ENCODE data around the gene NUP93.

The NUP93 gene

DNA sequence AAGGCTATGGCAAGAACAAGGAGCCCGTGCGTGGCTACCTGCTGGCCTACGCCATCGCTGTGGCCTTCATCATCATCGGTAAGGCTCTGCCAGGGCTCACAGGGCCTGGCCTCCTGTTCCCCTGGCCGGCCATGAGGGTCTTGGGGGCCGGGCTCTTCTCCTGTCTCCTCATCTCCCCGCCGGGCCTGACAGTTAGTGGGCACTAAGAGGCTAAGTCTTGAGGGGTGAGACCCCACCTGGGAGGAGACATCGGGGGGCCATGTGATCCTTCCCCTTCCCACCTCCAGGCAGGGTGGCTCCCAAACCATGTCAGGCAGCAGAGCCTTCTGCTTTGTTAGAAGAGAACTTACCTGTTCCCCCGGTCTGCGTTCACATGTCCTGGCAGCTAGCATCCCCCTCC, 150.2 kb downstream of the NUP93 start:
- Histone ChIP-seq H3K9ac (ENCODE audit: low read length) (no peak overlapping the region), H3F3A (ENCODE audit: insufficient read depth, low read length) (no peaks in the 10 kb centered on the region), H3K27me3 (replicated peaks; ENCODE audit: insufficient read depth, low read length) (no peaks in the 10 kb centered on the region), H3K27ac (ENCODE audit: low read length) (no peak overlapping the region), H2AFZ (ENCODE audit: low read length) (no peak overlapping the region), H3K4me3 (ENCODE audit: low read length) (no peak overlapping the region), H3K4me2 (ENCODE audit: low read depth, low read length) (no peak overlapping the region), H3K9me3 (replicated peaks; ENCODE audit: insufficient read depth, low read length) (no peaks in the 10 kb centered on the region), H3K9me2 (replicated peaks; ENCODE audit: insufficient read depth, low read length) (no peaks in the 10 kb centered on the region), H3K79me2 (ENCODE audit: low read length) (no peaks in the 10 kb centered on the region), H3K36me3 (replicated peaks; ENCODE audit: insufficient read depth, low read length) (no peaks in the 10 kb centered on the region), H4K20me1 (ENCODE audit: insufficient read depth, low read length) (no peaks in the 10 kb centered on the region), H3K4me1 (ENCODE audit: low read length) (no peaks in the 10 kb centered on the region)
- DNase-seq = no peak
- TF ChIP-seq, protein P1, sequence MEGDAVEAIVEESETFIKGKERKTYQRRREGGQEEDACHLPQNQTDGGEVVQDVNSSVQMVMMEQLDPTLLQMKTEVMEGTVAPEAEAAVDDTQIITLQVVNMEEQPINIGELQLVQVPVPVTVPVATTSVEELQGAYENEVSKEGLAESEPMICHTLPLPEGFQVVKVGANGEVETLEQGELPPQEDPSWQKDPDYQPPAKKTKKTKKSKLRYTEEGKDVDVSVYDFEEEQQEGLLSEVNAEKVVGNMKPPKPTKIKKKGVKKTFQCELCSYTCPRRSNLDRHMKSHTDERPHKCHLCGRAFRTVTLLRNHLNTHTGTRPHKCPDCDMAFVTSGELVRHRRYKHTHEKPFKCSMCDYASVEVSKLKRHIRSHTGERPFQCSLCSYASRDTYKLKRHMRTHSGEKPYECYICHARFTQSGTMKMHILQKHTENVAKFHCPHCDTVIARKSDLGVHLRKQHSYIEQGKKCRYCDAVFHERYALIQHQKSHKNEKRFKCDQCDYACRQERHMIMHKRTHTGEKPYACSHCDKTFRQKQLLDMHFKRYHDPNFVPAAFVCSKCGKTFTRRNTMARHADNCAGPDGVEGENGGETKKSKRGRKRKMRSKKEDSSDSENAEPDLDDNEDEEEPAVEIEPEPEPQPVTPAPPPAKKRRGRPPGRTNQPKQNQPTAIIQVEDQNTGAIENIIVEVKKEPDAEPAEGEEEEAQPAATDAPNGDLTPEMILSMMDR (IDR thresholded peaks at IDR 0.05; ENCODE audit: low read length) = no peak
- TF ChIP-seq EZH2phosphoT487 (IDR thresholded peaks at IDR 0.05; ENCODE audit: low read length) (no peak), EZH2 (optimal IDR thresholded peaks at IDR 0.05; ENCODE audit: low read depth, low read length) (no peak)

DNA sequence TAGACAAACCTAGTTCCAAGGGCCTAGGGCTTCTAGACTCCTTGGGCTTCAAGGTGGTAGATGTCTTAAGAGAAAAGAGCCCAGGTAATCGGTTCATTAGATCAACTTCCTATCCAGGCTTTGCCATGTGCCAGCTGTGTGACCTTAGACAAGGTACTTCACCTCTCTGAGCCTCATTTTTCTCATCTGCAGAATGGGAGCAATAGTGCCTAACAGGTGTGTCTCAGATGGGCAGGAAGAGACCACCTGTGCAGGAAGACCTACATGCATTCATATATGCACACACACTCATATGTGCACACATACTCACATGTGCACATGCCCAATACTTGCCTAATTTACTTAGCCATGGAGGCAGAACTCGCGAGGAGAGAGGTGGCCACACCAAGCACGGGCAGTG, 150.8 kb downstream of the NUP93 start:
- Histone ChIP-seq H2AFZ (ENCODE audit: low read length) (no peak overlapping the region), H3K79me2 (ENCODE audit: low read length) (no peaks in the 10 kb centered on the region), H3K4me3 (ENCODE audit: low read length) (no peak overlapping the region), H3K9me3 (replicated peaks; ENCODE audit: insufficient read depth, low read length) (no peaks in the 10 kb centered on the region), H3K4me1 (ENCODE audit: low read length) (no peaks in the 10 kb centered on the region), H3K27ac (ENCODE audit: low read length) (no peak overlapping the region), H3K9ac (ENCODE audit: low read length) (no peak overlapping the region), H3K27me3 (replicated peaks; ENCODE audit: insufficient read depth, low read length) (no peaks in the 10 kb centered on the region), H3K36me3 (replicated peaks; ENCODE audit: insufficient read depth, low read length) (no peaks in the 10 kb centered on the region), H3K9me2 (replicated peaks; ENCODE audit: insufficient read depth, low read length) (no peaks in the 10 kb centered on the region), H3K4me2 (ENCODE audit: low read depth, low read length) (no peak overlapping the region), H4K20me1 (ENCODE audit: insufficient read depth, low read length) (no peaks in the 10 kb centered on the region), H3F3A (ENCODE audit: insufficient read depth, low read length) (no peaks in the 10 kb centered on the region)
- DNase-seq = no peak
- TF ChIP-seq EZH2 (optimal IDR thresholded peaks at IDR 0.05; ENCODE audit: low read depth, low read length) = no peak

DNA sequence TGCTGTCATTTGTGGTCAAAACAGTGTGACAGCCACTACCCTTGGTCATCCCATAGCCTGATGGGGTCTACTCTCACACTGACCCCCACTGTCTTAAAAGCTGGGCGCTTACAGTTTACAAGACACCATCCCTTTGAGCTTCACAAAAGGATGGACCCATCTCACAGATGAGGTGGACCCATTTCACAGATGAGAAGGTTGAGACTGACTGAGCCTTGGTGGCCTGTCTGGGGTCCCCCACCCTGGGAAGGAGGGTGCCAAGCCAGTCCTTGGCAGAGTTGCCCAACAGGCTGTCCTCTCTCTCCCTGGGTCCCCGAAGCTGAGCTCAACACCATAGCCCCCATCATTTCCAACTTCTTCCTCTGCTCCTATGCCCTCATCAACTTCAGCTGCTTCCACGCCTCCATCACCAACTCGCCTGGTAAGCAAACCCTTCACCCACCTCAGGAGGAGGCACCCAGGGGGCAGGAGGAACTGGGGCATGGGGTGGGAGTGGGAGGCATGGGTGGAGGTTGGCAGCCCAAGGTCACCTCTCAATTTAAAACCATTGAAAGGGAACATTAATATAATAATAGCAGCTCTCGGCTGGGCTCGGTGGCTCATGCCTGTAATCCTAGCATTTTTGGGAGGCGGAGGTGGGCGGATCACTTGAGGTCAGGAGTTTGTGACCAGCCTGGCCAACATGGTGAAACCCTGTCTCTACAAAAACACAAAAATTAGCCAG, 152.3 kb downstream of the NUP93 start:
- Histone ChIP-seq H4K20me1 (ENCODE audit: insufficient read depth, low read length) (no peaks in the 10 kb centered on the region), H3K4me3 (ENCODE audit: low read length) (no peak overlapping the region), H3K36me3 (replicated peaks; ENCODE audit: insufficient read depth, low read length) (no peaks in the 10 kb centered on the region), H3K9ac (ENCODE audit: low read length) (no peak overlapping the region), H3K4me1 (ENCODE audit: low read length) (no peaks in the 10 kb centered on the region), H3F3A (ENCODE audit: insufficient read depth, low read length) (no peaks in the 10 kb centered on the region), H3K27me3 (replicated peaks; ENCODE audit: insufficient read depth, low read length) (no peaks in the 10 kb centered on the region), H2AFZ (ENCODE audit: low read length) (no peak overlapping the region), H3K9me3 (replicated peaks; ENCODE audit: insufficient read depth, low read length) (no peaks in the 10 kb centered on the region), H3K9me2 (replicated peaks; ENCODE audit: insufficient read depth, low read length) (no peaks in the 10 kb centered on the region), H3K79me2 (ENCODE audit: low read length) (no peaks in the 10 kb centered on the region), H3K27ac (ENCODE audit: low read length) (no peak overlapping the region), H3K4me2 (ENCODE audit: low read depth, low read length) (no peak overlapping the region)
- TF ChIP-seq EZH2phosphoT487 (IDR thresholded peaks at IDR 0.05; ENCODE audit: low read length) = no peak
- TF ChIP-seq EZH2 (optimal IDR thresholded peaks at IDR 0.05; ENCODE audit: low read depth, low read length) = no peak
- TF ChIP-seq, protein P1 (IDR thresholded peaks at IDR 0.05; ENCODE audit: low read length) = no peak
- no peak for DNase-seq

DNA sequence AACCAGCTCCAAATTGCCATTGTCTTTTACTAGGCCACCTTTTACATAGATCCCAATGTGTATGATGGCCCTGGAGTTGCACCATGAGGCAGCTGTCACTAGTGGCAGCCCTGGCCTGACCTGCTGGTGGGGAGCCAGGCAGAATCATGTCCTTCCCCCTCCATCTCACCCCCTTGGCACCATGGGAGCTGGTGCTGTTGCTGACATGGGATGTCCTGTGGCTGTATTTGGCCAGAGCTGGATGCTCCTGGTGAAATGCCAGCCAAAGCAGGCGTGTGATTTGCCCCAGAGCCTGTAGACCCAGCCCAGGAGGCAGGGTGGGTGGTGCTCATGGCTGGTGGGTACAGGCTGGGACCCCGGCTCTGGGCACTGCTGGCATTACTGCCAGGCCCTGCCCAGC, 153.7 kb downstream of the NUP93 start:
- no peaks in the 10 kb centered on the region for H3K36me3 ChIP-seq (replicated peaks; ENCODE audit: insufficient read depth, low read length)
- no peaks in the 10 kb centered on the region for H3K79me2 ChIP-seq (ENCODE audit: low read length)
- H3K4me1 ChIP-seq (ENCODE audit: low read length) = no peaks in the 10 kb centered on the region
- H3F3A ChIP-seq (ENCODE audit: insufficient read depth, low read length) = no peaks in the 10 kb centered on the region
- no peaks in the 10 kb centered on the region for H3K9me3 ChIP-seq (replicated peaks; ENCODE audit: insufficient read depth, low read length)
- no peaks in the 10 kb centered on the region for H3K9me2 ChIP-seq (replicated peaks; ENCODE audit: insufficient read depth, low read length)
- H2AFZ ChIP-seq (ENCODE audit: low read length) = no peak overlapping the region
- DNase-seq = no peak
- no peak overlapping the region for H3K9ac ChIP-seq (ENCODE audit: low read length)
- no peak overlapping the region for H3K4me2 ChIP-seq (ENCODE audit: low read depth, low read length)
- no peaks in the 10 kb centered on the region for H4K20me1 ChIP-seq (ENCODE audit: insufficient read depth, low read length)
- no peaks in the 10 kb centered on the region for H3K27me3 ChIP-seq (replicated peaks; ENCODE audit: insufficient read depth, low read length)
- no peak for TF ChIP-seq EZH2phosphoT487 (IDR thresholded peaks at IDR 0.05; ENCODE audit: low read length)
- TF ChIP-seq EZH2 (optimal IDR thresholded peaks at IDR 0.05; ENCODE audit: low read depth, low read length) = no peak
- TF ChIP-seq, protein P1 (IDR thresholded peaks at IDR 0.05; ENCODE audit: low read length) = no peak
- no peak overlapping the region for H3K27ac ChIP-seq (ENCODE audit: low read length)
- H3K4me3 ChIP-seq (ENCODE audit: low read length) = no peak overlapping the region

All from MM.1S (cell line).